H9 (cell line): ENCODE measurements around the gene POLA1. TPM values are rescaled to one million over a fixed set of nuclear protein-coding genes. Genes with fewer than 3 reads are reported as not detected.

Experiments used
- DNase-seq: peaks from one replicate; pipeline ENCODE4 v3.0.0-alpha.2; 2017
- H2AFZ ChIP-seq: one replicate; pipeline ENCODE4 v1.6.1; 2013; ENCODE audit warnings: mild to moderate bottlenecking, low read length, control low read depth, moderate library complexity
- H2AK5ac ChIP-seq: 2 replicates; pipeline ENCODE4 v1.6.1; 2013; ENCODE audit warnings: low read length, control low read depth, mixed read lengths; ENCODE audit not compliant: insufficient read length
- H2BK120ac ChIP-seq: one replicate; pipeline ENCODE4 v1.6.1; 2013; ENCODE audit warnings: low read depth, mild to moderate bottlenecking, low read length, control low read depth, inconsistent platforms; ENCODE audit not compliant: poor library complexity, severe bottlenecking
- H2BK12ac ChIP-seq: 2 replicates; pipeline ENCODE4 v1.6.1; 2013; ENCODE audit warnings: low read length, control low read depth, mixed read lengths, low read depth; ENCODE audit not compliant: insufficient read length
- H2BK15ac ChIP-seq: 2 replicates; pipeline ENCODE4 v1.6.1; 2013; ENCODE audit warnings: low read depth, low read length, control low read depth
- H2BK20ac ChIP-seq: one replicate; pipeline ENCODE4 v1.6.1; 2013; ENCODE audit warnings: low read depth, mild to moderate bottlenecking, low read length, control low read depth, inconsistent platforms; ENCODE audit not compliant: poor library complexity, severe bottlenecking
- H2BK5ac ChIP-seq: 2 replicates; pipeline ENCODE4 v1.6.1; 2013; ENCODE audit warnings: low read length, control low read depth, mixed read lengths; ENCODE audit not compliant: insufficient read length
- H3K14ac ChIP-seq: 2 replicates; pipeline ENCODE4 v1.6.1; 2013; ENCODE audit warnings: low read length, control low read depth; ENCODE audit not compliant: insufficient read depth
- H3K18ac ChIP-seq: 2 replicates; pipeline ENCODE4 v1.6.1; 2013; ENCODE audit warnings: low read depth, mild to moderate bottlenecking, mixed read lengths, low read length, control low read depth; ENCODE audit not compliant: insufficient read length
- H3K23ac ChIP-seq: 2 replicates; pipeline ENCODE4 v1.6.1; 2013; ENCODE audit warnings: low read length, control low read depth, mixed read lengths, low read depth; ENCODE audit not compliant: insufficient read length
- H3K23me2 ChIP-seq: 2 replicates; pipeline ENCODE4 v1.6.1; 2013; ENCODE audit warnings: low read depth, mild to moderate bottlenecking, mixed read lengths, low read length, control low read depth; ENCODE audit not compliant: insufficient read length, poor library complexity, severe bottlenecking
- H3K27ac ChIP-seq: 2 replicates; pipeline ENCODE4 v1.5.1; 2013; ENCODE audit warnings: low read length, control low read depth, mixed read lengths, low read depth; ENCODE audit not compliant: insufficient read length
- H3K27me3 ChIP-seq: 2 replicates; pipeline ENCODE4 v1.6.1; 2013; ENCODE audit warnings: low read length, control low read depth, inconsistent platforms; ENCODE audit not compliant: insufficient read depth
- H3K4ac ChIP-seq: 2 replicates; pipeline ENCODE4 v1.6.1; 2013; ENCODE audit warnings: low read depth, mild to moderate bottlenecking, control low read depth, inconsistent platforms, low read length, moderate library complexity
- H3K4me1 ChIP-seq: 2 replicates; pipeline ENCODE4 v1.6.1; 2013; ENCODE audit warnings: low read length, control low read depth, inconsistent platforms; ENCODE audit not compliant: insufficient read depth
- H3K4me2 ChIP-seq: 2 replicates; pipeline ENCODE4 v1.6.1; 2013; ENCODE audit warnings: low read length, control low read depth, mixed read lengths; ENCODE audit not compliant: insufficient read length, insufficient read depth
- H3K56ac ChIP-seq: 2 replicates; pipeline ENCODE4 v1.6.1; 2013; ENCODE audit warnings: low read depth, mild to moderate bottlenecking, mixed read lengths, low read length, control low read depth; ENCODE audit not compliant: insufficient read length
- H3K79me1 ChIP-seq: 2 replicates; pipeline ENCODE4 v1.6.1; 2013; ENCODE audit warnings: low read depth, mild to moderate bottlenecking, moderate library complexity, low read length, control low read depth, inconsistent platforms; ENCODE audit not compliant: insufficient read depth, poor library complexity, severe bottlenecking
- H3K79me2 ChIP-seq: 2 replicates; pipeline ENCODE4 v1.6.1; 2013; ENCODE audit warnings: low read length, control low read depth, inconsistent platforms; ENCODE audit not compliant: insufficient read depth
- H3K9ac ChIP-seq: 2 replicates; pipeline ENCODE4 v1.6.1; 2013; ENCODE audit warnings: low read length, control low read depth, mixed read lengths; ENCODE audit not compliant: insufficient read length; ENCODE audit errors: extremely low read depth
- H3K9me3 ChIP-seq: one replicate; pipeline ENCODE4 v1.6.1; 2013; ENCODE audit warnings: low read depth, low read length, inconsistent platforms; ENCODE audit not compliant: control insufficient read depth
- H3T11ph ChIP-seq: one replicate; pipeline ENCODE4 v1.6.1; 2013; ENCODE audit warnings: mild to moderate bottlenecking, low read length, control low read depth, inconsistent platforms
- H4K20me1 ChIP-seq: one replicate; pipeline ENCODE4 v1.6.1; 2013; ENCODE audit not compliant: control insufficient read depth, insufficient read length, insufficient read depth
- H4K5ac ChIP-seq: 2 replicates; pipeline ENCODE4 v1.6.1; 2013; ENCODE audit warnings: low read depth, mild to moderate bottlenecking, mixed read lengths, low read length, control low read depth; ENCODE audit not compliant: insufficient read length
- H4K8ac ChIP-seq: replicated peaks from 2 replicates; pipeline ENCODE4 v1.6.1; 2013; ENCODE audit warnings: low read length, control low read depth, mixed read lengths, low read depth; ENCODE audit not compliant: insufficient read length
- H4K91ac ChIP-seq: 2 replicates; pipeline ENCODE4 v1.6.1; 2013; ENCODE audit warnings: low read depth, mild to moderate bottlenecking, moderate library complexity, mixed read lengths, low read length, control low read depth; ENCODE audit not compliant: insufficient read length
- H3K27ac Mint-ChIP-seq, 3 experiments: 2 replicates in 2 of 3; 3 replicates in 1 of 3; pipeline ENCODE4 v1.8.0; 2020 to 2021; ENCODE audit warnings: mixed read lengths in 3 of 3, mild to moderate bottlenecking in 1 of 3, moderate library complexity in 1 of 3
- H3K27me3 Mint-ChIP-seq: 2 replicates; pipeline ENCODE4 v1.8.0; 2021; ENCODE audit warnings: low read depth, mild to moderate bottlenecking, moderate library complexity, mixed read lengths
- H3K36me3 Mint-ChIP-seq, 3 experiments: 2 replicates in 2 of 3; 3 replicates in 1 of 3; pipeline ENCODE4 v1.8.0; 2020 to 2021; ENCODE audit warnings: low read depth in 3 of 3, mixed read lengths in 3 of 3; ENCODE audit not compliant: insufficient read depth in 1 of 3
- H3K4me1 Mint-ChIP-seq, 2 experiments: 2 replicates each; pipeline ENCODE4 v1.8.0; 2020; ENCODE audit warnings: mixed read lengths in 2 of 2
- H3K4me3 Mint-ChIP-seq, 2 experiments: 2 replicates in 1 of 2; 3 replicates in 1 of 2; pipeline ENCODE4 v1.8.0; 2020 to 2021; ENCODE audit warnings: mild to moderate bottlenecking in 2 of 2, mixed read lengths in 2 of 2, moderate library complexity in 1 of 2
- H3K9me3 Mint-ChIP-seq, 2 experiments: 2 replicates in 1 of 2; 3 replicates in 1 of 2; pipeline ENCODE4 v1.8.0; 2020; ENCODE audit warnings: mild to moderate bottlenecking in 2 of 2, mixed read lengths in 2 of 2, moderate library complexity in 1 of 2
- CTCF ChIP-seq: fragments of 200-600 bp; sonication (generic); conservative IDR thresholded peaks from 3 replicates; pipeline ENCODE4 v1.8.0; 2021; ENCODE audit warnings: antibody characterized with exemption, mild to moderate bottlenecking
- WGBS: extraction: QIAGEN DNeasy Blood & Tissue Kit; methylation state at CpG from one replicate; pipeline ENCODE4 v1.1.7; 2013; ENCODE audit warnings: missing lambda C conversion rate, low lambda C conversion rate, mixed read lengths; ENCODE audit not compliant: insufficient read length; ENCODE audit errors: extremely low coverage; 5-methylcytosine and 5-hydroxymethylcytosine counted together
- total RNA-seq: library from RNA; stranded (reverse); gene quantifications from 2 replicates; pipeline ENCODE4 v1.2.1, GENCODE V29; 2021

The POLA1 gene
- total RNA-seq, 1 experiment from 2014 or later, result 60.2 TPM

- Histone ChIP-seq H2BK12ac (no peak overlapping the region), H2AFZ (no peak overlapping the region), H2BK20ac (no peak overlapping the region), H2BK120ac (no peak overlapping the region), H3K27ac (no peak overlapping the region), H4K5ac (no peak overlapping the region), H3K18ac (no peak overlapping the region), H2BK15ac (no peak overlapping the region), H2AK5ac (no peak overlapping the region), H3K4me2 (no peak overlapping the region), H2BK5ac (no peak overlapping the region), H3T11ph (no peak overlapping the region), H3K79me2 (no peaks in the 10 kb centered on the region), H4K20me1 (no peaks in the 10 kb centered on the region), H3K14ac (no peak overlapping the region), H3K23me2 (no peaks in the 10 kb centered on the region), H3K9me3 (no peaks in the 10 kb centered on the region), H4K91ac (no peak overlapping the region), H3K4ac (no peak overlapping the region), H4K8ac (no peak overlapping the region), H3K4me1 (no peaks in the 10 kb centered on the region), H3K27me3 (no peaks in the 10 kb centered on the region), H3K79me1 (no peaks in the 10 kb centered on the region), H3K56ac (no peak overlapping the region), H3K9ac (no peak overlapping the region), H3K23ac (no peak overlapping the region)
- Mint-ChIP-seq H3K4me3 (no peak overlapping the region), H3K4me1 (no peaks in the 10 kb centered on the region), H3K27me3 (no peaks in the 10 kb centered on the region), H3K9me3 (no peaks in the 10 kb centered on the region), H3K27ac (no peak overlapping the region), H3K36me3 (peaks cover 11 to 70% (median 52%) of the 10 kb centered on the region in 3 experiments; a peak in 5 of 7 replicates)
- no peak for DNase-seq
- 100% methylated on average over 1 of the region's 1 CpG for WGBS
- TF ChIP-seq CTCF, result no peak
Measured at GRCh38 chrX:24767557-24767956, 73.8 kb downstream of the POLA1 start.
